Right atrium auricular region (tissue), 2 donors: ENCODE measurements around the gene PHF21B. TPM values are rescaled to one million over a fixed set of nuclear protein-coding genes. Genes with fewer than 3 reads are reported as not detected.
A peak's percentile ranks its signal among the peaks of the same experiment; 100 is the strongest.

Experiments used
- DNase-seq: peaks from one replicate; pipeline ENCODE4 v3.0.0-alpha.2; 2019; ENCODE audit warnings: low spot score
- H3K27ac ChIP-seq, 2 donors: fragments of 200-600 bp; sonication (generic); 1 replicate in 1 of 2; 2 replicates in 1 of 2; pipeline ENCODE4 v1.5.1; 2016 to 2019
- H3K27me3 ChIP-seq, 2 donors: fragments of 200-600 bp; sonication (generic); one replicate each; pipeline versions ENCODE4 v1.5.1 to v1.6.0; 2017 to 2019
- H3K36me3 ChIP-seq: fragments of 200-600 bp; sonication (generic); one replicate; pipeline ENCODE4 v1.5.1; 2016
- H3K4me1 ChIP-seq, 2 donors: fragments of 200-600 bp; sonication (generic); one replicate each; pipeline versions ENCODE4 v1.5.1 to v1.6.0; 2017 to 2019
- H3K4me3 ChIP-seq, 2 donors: fragments of 200-600 bp; sonication (generic); 1 replicate in 1 of 2; 2 replicates in 1 of 2; pipeline ENCODE4 v1.5.1; 2017 to 2019; ENCODE audit warnings: mild to moderate bottlenecking in 1 of 2, moderate library complexity in 1 of 2
- H3K9me3 ChIP-seq, 2 donors: fragments of 200-600 bp; sonication (generic); one replicate each; pipeline ENCODE4 v1.5.1; 2019
- CTCF ChIP-seq, 2 donors: fragments of 200-600 bp; sonication (generic); IDR thresholded peaks; one replicate each; pipeline ENCODE4 v1.5.1; 2019; ENCODE audit warnings: antibody characterized with exemption in 2 of 2
- total RNA-seq, 2 donors: library from RNA; depleted of rRNA; stranded (reverse); fragments of >200 nt; gene quantifications; one replicate each; pipeline ENCODE4 v1.1.0, GENCODE V29; 2016

PHF21B gene
- total RNA-seq, 2 donors from 2014 or later: 1.4 to 2.2 TPM

- Histone ChIP-seq H3K27me3 (no peaks in the 10 kb centered on the region), H3K9me3 (no peaks in the 10 kb centered on the region), H3K27ac (peak overlapping the region in 1 of 2 donors; percentile 93), H3K36me3 (no peaks in the 10 kb centered on the region), H3K4me3 (no peak overlapping the region), H3K4me1 (peaks cover 0 to 19% of the 10 kb centered on the region in 2 donors)
- DNase-seq: no peak
- TF ChIP-seq CTCF (IDR thresholded peaks at IDR 0.05): no peak
These were observed 75.4 kb downstream of the PHF21B start for GRCh38 chr22:44934454-44934735.

GRCh38 chr22:44933666-44934453, 75.9 kb downstream of the PHF21B start:
- Histone ChIP-seq H3K27me3 (no peaks in the 10 kb centered on the region), H3K9me3 (no peaks in the 10 kb centered on the region), H3K4me1 (peaks cover 0 to 19% of the 10 kb centered on the region in 2 donors), H3K27ac (no peak overlapping the region), H3K36me3 (no peaks in the 10 kb centered on the region), H3K4me3 (no peak overlapping the region)
- DNase-seq: no peak
- no peak for TF ChIP-seq CTCF (IDR thresholded peaks at IDR 0.05)

- no peak for DNase-seq
- Histone ChIP-seq H3K27ac (no peak overlapping the region), H3K4me1 (peaks cover 0 to 19% of the 10 kb centered on the region in 2 donors), H3K36me3 (no peaks in the 10 kb centered on the region), H3K27me3 (no peaks in the 10 kb centered on the region), H3K4me3 (no peak overlapping the region), H3K9me3 (no peaks in the 10 kb centered on the region)
- no peak for TF ChIP-seq CTCF (IDR thresholded peaks at IDR 0.05)
These were observed 77.3 kb downstream of the PHF21B start for GRCh38 chr22:44932493-44932892.

- Histone ChIP-seq H3K4me1 (peaks cover 0 to 19% of the 10 kb centered on the region in 2 donors), H3K9me3 (no peaks in the 10 kb centered on the region), H3K4me3 (no peak overlapping the region), H3K27ac (peak overlapping the region; percentile 67 to 90), H3K36me3 (no peaks in the 10 kb centered on the region), H3K27me3 (no peaks in the 10 kb centered on the region)
- no peak for DNase-seq
- no peak for TF ChIP-seq CTCF (IDR thresholded peaks at IDR 0.05)
These were observed 78.0 kb downstream of the PHF21B start for GRCh38 chr22:44931766-44932165.

- no peaks in the 10 kb centered on the region for H3K9me3 ChIP-seq
- peak; percentile 73 for DNase-seq
- H3K27ac ChIP-seq: peak overlapping the region; percentile 67 to 90
These were observed 78.7 kb downstream of the PHF21B start for GRCh38 chr22:44931077-44931540.

More at GRCh38 chr22:44931077-44931540, 78.7 kb downstream of the PHF21B start:
- Histone ChIP-seq H3K4me1 (peaks cover 0 to 19% of the 10 kb centered on the region in 2 donors), H3K27me3 (no peaks in the 10 kb centered on the region), H3K36me3 (no peaks in the 10 kb centered on the region), H3K4me3 (peak overlapping the region in 1 of 2 donors; percentile 9)
- TF ChIP-seq CTCF (IDR thresholded peaks at IDR 0.05): no peak
